ENCODE data around the gene CD99L2.

- TF ChIP-seq, protein P1, sequence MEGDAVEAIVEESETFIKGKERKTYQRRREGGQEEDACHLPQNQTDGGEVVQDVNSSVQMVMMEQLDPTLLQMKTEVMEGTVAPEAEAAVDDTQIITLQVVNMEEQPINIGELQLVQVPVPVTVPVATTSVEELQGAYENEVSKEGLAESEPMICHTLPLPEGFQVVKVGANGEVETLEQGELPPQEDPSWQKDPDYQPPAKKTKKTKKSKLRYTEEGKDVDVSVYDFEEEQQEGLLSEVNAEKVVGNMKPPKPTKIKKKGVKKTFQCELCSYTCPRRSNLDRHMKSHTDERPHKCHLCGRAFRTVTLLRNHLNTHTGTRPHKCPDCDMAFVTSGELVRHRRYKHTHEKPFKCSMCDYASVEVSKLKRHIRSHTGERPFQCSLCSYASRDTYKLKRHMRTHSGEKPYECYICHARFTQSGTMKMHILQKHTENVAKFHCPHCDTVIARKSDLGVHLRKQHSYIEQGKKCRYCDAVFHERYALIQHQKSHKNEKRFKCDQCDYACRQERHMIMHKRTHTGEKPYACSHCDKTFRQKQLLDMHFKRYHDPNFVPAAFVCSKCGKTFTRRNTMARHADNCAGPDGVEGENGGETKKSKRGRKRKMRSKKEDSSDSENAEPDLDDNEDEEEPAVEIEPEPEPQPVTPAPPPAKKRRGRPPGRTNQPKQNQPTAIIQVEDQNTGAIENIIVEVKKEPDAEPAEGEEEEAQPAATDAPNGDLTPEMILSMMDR (conservative IDR thresholded peaks at IDR 0.05 in 1 of 2, IDR thresholded peaks at IDR 0.05 in 1 of 2; ENCODE audit: low read depth in 1 of 2, low read length in 2 of 2): no peak
- TF ChIP-seq EZH2 (IDR thresholded peaks at IDR 0.05; ENCODE audit: low read length, missing control alignments): no peak
Measured at GRCh38 chrX:150926304-150926703, 27.8 kb upstream of the CD99L2 start.
